IPS DF 6.9 (cell line): ENCODE data around the gene ZNF618.

Source experiments
- DNase-seq: peaks from one replicate; pipeline ENCODE4 v3.0.0-alpha.2; 2013; ENCODE audit warnings: low read depth, low spot score
- H3K27ac ChIP-seq: one replicate; pipeline ENCODE4 v1.5.1; 2013; ENCODE audit warnings: low read length, control low read depth
- H3K27me3 ChIP-seq: 2 replicates; pipeline ENCODE4 v1.6.1; 2013; ENCODE audit warnings: mild to moderate bottlenecking, low read length; ENCODE audit not compliant: control insufficient read depth, insufficient read depth
- H3K36me3 ChIP-seq: 2 replicates; pipeline ENCODE4 v1.6.1; 2013; ENCODE audit warnings: low read length; ENCODE audit not compliant: control insufficient read depth, insufficient read depth
- H3K4me1 ChIP-seq: 2 replicates; pipeline ENCODE4 v1.6.1; 2013; ENCODE audit warnings: low read length; ENCODE audit not compliant: control insufficient read depth, insufficient read depth
- H3K4me3 ChIP-seq: 2 replicates; pipeline ENCODE4 v1.5.1; 2013; ENCODE audit warnings: mild to moderate bottlenecking, low read length
- H3K9me3 ChIP-seq: 2 replicates; pipeline ENCODE4 v1.6.1; 2013; ENCODE audit warnings: low read length, inconsistent platforms; ENCODE audit not compliant: control insufficient read depth, insufficient read depth
- WGBS: extraction: QIAGEN DNeasy Blood & Tissue Kit; methylation state at CpG from one replicate; pipeline ENCODE4 v1.1.7; 2013; ENCODE audit warnings: mixed read lengths, missing lambda C conversion rate; ENCODE audit not compliant: insufficient read length, insufficient coverage; 5-methylcytosine and 5-hydroxymethylcytosine counted together

The ZNF618 gene

GRCh38 chr9:113987526-113987925 is 111.4 kb downstream of the ZNF618 start:
- Histone ChIP-seq H3K9me3 (no peaks in the 10 kb centered on the region), H3K4me3 (no peak overlapping the region), H3K27me3 (no peaks in the 10 kb centered on the region), H3K27ac (no peak overlapping the region), H3K36me3 (no peaks in the 10 kb centered on the region; the same call in 1 of the 2 replicates), H3K4me1 (no peaks in the 10 kb centered on the region)
- no peak for DNase-seq
- no CpG with 5 or more reads among the region's 12 CpGs for WGBS

GRCh38 chr9:113988385-113989016 is 112.4 kb downstream of the ZNF618 start:
- Histone ChIP-seq H3K36me3 (no peaks in the 10 kb centered on the region; the same call in 1 of the 2 replicates), H3K27me3 (no peaks in the 10 kb centered on the region), H3K27ac (no peak overlapping the region), H3K4me1 (no peaks in the 10 kb centered on the region), H3K4me3 (no peak overlapping the region), H3K9me3 (no peaks in the 10 kb centered on the region)
- DNase-seq: no peak
- WGBS: no CpG with 5 or more reads among the region's 23 CpGs

- H3K4me1 ChIP-seq: no peaks in the 10 kb centered on the region
- DNase-seq: no peak
- H3K27me3 ChIP-seq: no peaks in the 10 kb centered on the region
- no peak overlapping the region for H3K27ac ChIP-seq
- no peak overlapping the region for H3K4me3 ChIP-seq
- no peaks in the 10 kb centered on the region; the same call in 1 of the 2 replicates for H3K36me3 ChIP-seq
- WGBS: no CpG with 5 or more reads among the region's 12 CpGs
- no peaks in the 10 kb centered on the region for H3K9me3 ChIP-seq
Observed at GRCh38 chr9:113989017-113989713, 113.1 kb downstream of the ZNF618 start.

GRCh38 chr9:113989714-113990569 is 113.8 kb downstream of the ZNF618 start:
- Histone ChIP-seq H3K27me3 (no peaks in the 10 kb centered on the region), H3K9me3 (no peaks in the 10 kb centered on the region), H3K4me1 (no peaks in the 10 kb centered on the region), H3K36me3 (no peaks in the 10 kb centered on the region; the same call in 1 of the 2 replicates), H3K4me3 (no peak overlapping the region), H3K27ac (no peak overlapping the region)
- DNase-seq: no peak
- no CpG with 5 or more reads among the region's 5 CpGs for WGBS

- WGBS: no CpG with 5 or more reads among the region's 8 CpGs
- no peaks in the 10 kb centered on the region for H3K27me3 ChIP-seq
- DNase-seq: no peak
- H3K4me3 ChIP-seq: no peak overlapping the region
- no peak overlapping the region for H3K27ac ChIP-seq
- no peaks in the 10 kb centered on the region for H3K9me3 ChIP-seq
- no peaks in the 10 kb centered on the region for H3K4me1 ChIP-seq
- no peaks in the 10 kb centered on the region; the same call in 1 of the 2 replicates for H3K36me3 ChIP-seq
Observed at GRCh38 chr9:113990570-113990907, 114.4 kb downstream of the ZNF618 start.

- H3K27ac ChIP-seq: no peak overlapping the region
- no CpG with 5 or more reads among the region's 5 CpGs for WGBS
- no peaks in the 10 kb centered on the region for H3K4me1 ChIP-seq
- no peak for DNase-seq
- H3K4me3 ChIP-seq: no peak overlapping the region
- no peaks in the 10 kb centered on the region for H3K9me3 ChIP-seq
- H3K27me3 ChIP-seq: no peaks in the 10 kb centered on the region
- no peaks in the 10 kb centered on the region; the same call in 1 of the 2 replicates for H3K36me3 ChIP-seq
Observed at GRCh38 chr9:113990975-113991471, 114.9 kb downstream of the ZNF618 start.

GRCh38 chr9:113991714-113992113 is 115.6 kb downstream of the ZNF618 start:
- Histone ChIP-seq H3K9me3 (no peaks in the 10 kb centered on the region), H3K36me3 (no peaks in the 10 kb centered on the region; the same call in 1 of the 2 replicates), H3K27me3 (no peaks in the 10 kb centered on the region), H3K4me3 (no peak overlapping the region), H3K4me1 (no peaks in the 10 kb centered on the region), H3K27ac (no peak overlapping the region)
- WGBS: no CpG with 5 or more reads among the region's 3 CpGs
- DNase-seq: no peak

- no CpG with 5 or more reads among the region's 15 CpGs for WGBS
- DNase-seq: no peak
- Histone ChIP-seq H3K4me1 (no peaks in the 10 kb centered on the region), H3K27me3 (no peaks in the 10 kb centered on the region), H3K36me3 (no peaks in the 10 kb centered on the region; the same call in 1 of the 2 replicates), H3K27ac (no peak overlapping the region), H3K4me3 (no peak overlapping the region), H3K9me3 (no peaks in the 10 kb centered on the region)
Observed at GRCh38 chr9:113992276-113992951, 116.3 kb downstream of the ZNF618 start.

GRCh38 chr9:113992994-113993393 is 116.9 kb downstream of the ZNF618 start:
- no CpG with 5 or more reads among the region's 6 CpGs for WGBS
- H3K27ac ChIP-seq: no peak overlapping the region
- no peaks in the 10 kb centered on the region for H3K4me1 ChIP-seq
- no peak overlapping the region for H3K4me3 ChIP-seq
- H3K9me3 ChIP-seq: no peaks in the 10 kb centered on the region
- no peaks in the 10 kb centered on the region for H3K27me3 ChIP-seq
- no peaks in the 10 kb centered on the region; the same call in 1 of the 2 replicates for H3K36me3 ChIP-seq
- no peak for DNase-seq
